H1 (cell line): ENCODE results near the gene ZNF500. TPM values are rescaled to one million over a fixed set of nuclear protein-coding genes. Genes with fewer than 3 reads are reported as not detected.

ENCODE experiments used
- CTCF ChIA-PET: fragments of 300-600 bp; sonication (Branson Sonifier 250); formaldehyde crosslinking; loops from one replicate; lab custom pipeline; 2021; ENCODE audit not compliant: partially characterized antibody; lab: Charles Lee
- POLR2A ChIA-PET: fragments of 300-600 bp; sonication (Branson Sonifier 250); formaldehyde crosslinking; loops from one replicate; lab custom pipeline; 2021; ENCODE audit warnings: inconsistent platforms; ENCODE audit not compliant: partially characterized antibody; lab: Charles Lee
- DNase-seq, 2 experiments: peaks; one replicate each; pipeline versions ENCODE4 v3.0.0 to v3.0.0-alpha.2; 2010 to 2022; ENCODE audit warnings: low spot score in 2 of 2, low read depth in 1 of 2, mixed read lengths in 1 of 2
- FAIRE-seq: peaks from 2 replicates; lab custom pipeline; 2011; peaks lifted over from hg19 to GRCh38; lab: Jason Lieb, UNC
- H2AFZ ChIP-seq: 2 replicates; pipeline ENCODE4 v1.8.1; 2012; ENCODE audit warnings: low read length, inconsistent platforms
- H2AK5ac ChIP-seq: 2 replicates; pipeline ENCODE4 v1.6.1; 2013; ENCODE audit warnings: low read depth, low read length
- H2BK120ac ChIP-seq: replicated peaks from 2 replicates; pipeline ENCODE3; 2013; ENCODE audit warnings: low read depth, low read length, inconsistent platforms
- H2BK12ac ChIP-seq: 2 replicates; pipeline ENCODE4 v1.6.1; 2013; ENCODE audit warnings: low read depth, low read length
- H2BK15ac ChIP-seq: 2 replicates; pipeline ENCODE4 v1.6.1; 2013; ENCODE audit warnings: low read length
- H2BK20ac ChIP-seq: 2 replicates; pipeline ENCODE4 v1.6.1; 2013; ENCODE audit warnings: low read length
- H2BK5ac ChIP-seq: 2 replicates; pipeline ENCODE4 v1.6.1; 2013; ENCODE audit warnings: low read depth, low read length
- H3K14ac ChIP-seq: 2 replicates; pipeline ENCODE4 v1.6.1; 2013; ENCODE audit warnings: inconsistent platforms; ENCODE audit not compliant: insufficient read length
- H3K18ac ChIP-seq: 2 replicates; pipeline ENCODE4 v1.6.1; 2013; ENCODE audit warnings: low read length; ENCODE audit errors: extremely low read depth
- H3K23ac ChIP-seq: 2 replicates; pipeline ENCODE4 v1.6.1; 2013; ENCODE audit warnings: inconsistent platforms; ENCODE audit not compliant: insufficient read length
- H3K23me2 ChIP-seq: 2 replicates; pipeline ENCODE4 v1.6.1; 2013; ENCODE audit warnings: low read depth, low read length
- H3K27ac ChIP-seq: 2 replicates; pipeline ENCODE4 v1.6.1; 2011; ENCODE audit warnings: low read depth, low read length, inconsistent platforms
- H3K27me3 ChIP-seq, 4 experiments: replicated peaks in 1 of 4; 1 replicate in 1 of 4; 2 replicates in 3 of 4; pipeline versions ENCODE4 v1.6.1 to v1.8.1; 2011 to 2013; ENCODE audit warnings: low read length in 3 of 4, mild to moderate bottlenecking in 3 of 4, inconsistent platforms in 2 of 4, mixed read lengths in 2 of 4, moderate library complexity in 1 of 4; ENCODE audit not compliant: control insufficient read depth in 3 of 4, insufficient read depth in 3 of 4; ENCODE audit errors: extremely low read depth in 1 of 4
- H3K36me3 ChIP-seq, 4 experiments: 2 replicates each; pipeline versions ENCODE4 v1.6.1 to v1.8.1; 2011 to 2013; ENCODE audit warnings: mild to moderate bottlenecking in 4 of 4, low read length in 3 of 4, moderate library complexity in 2 of 4, control low read depth in 1 of 4, inconsistent platforms in 1 of 4; ENCODE audit not compliant: insufficient read depth in 4 of 4, control insufficient read depth in 2 of 4
- H3K4ac ChIP-seq: replicated peaks from 2 replicates; pipeline ENCODE3; 2013; ENCODE audit warnings: low read length, low read depth, mixed read lengths, inconsistent platforms; ENCODE audit not compliant: insufficient read length
- H3K4me1 ChIP-seq, 4 experiments: replicated peaks in 1 of 4; 1 replicate in 1 of 4; 2 replicates in 3 of 4; pipeline versions ENCODE4 v1.6.1 to v1.8.1; 2011 to 2013; ENCODE audit warnings: low read length in 3 of 4, inconsistent platforms in 2 of 4, mixed read lengths in 1 of 4; ENCODE audit not compliant: insufficient read depth in 4 of 4, control insufficient read depth in 3 of 4
- H3K4me2 ChIP-seq, 2 experiments: 2 replicates each; pipeline versions ENCODE4 v1.6.1 to v1.8.1; 2011 to 2013; ENCODE audit warnings: low read depth in 2 of 2, low read length in 2 of 2, control low read depth in 1 of 2, inconsistent platforms in 1 of 2, mild to moderate bottlenecking in 1 of 2; ENCODE audit not compliant: insufficient read depth in 1 of 2
- H3K4me3 ChIP-seq, 4 experiments: fragments of 200-600, 300-600 bp in 1 of 4; sonication (generic), shearing (Covaris generic), sonication (Bioruptor Twin) in 1 of 4; 2 replicates each; pipeline versions ENCODE4 v1.5.1 to v1.8.1; 2011 to 2016; ENCODE audit warnings: low read length in 4 of 4, low read depth in 3 of 4, control low read depth in 2 of 4, inconsistent platforms in 2 of 4, mild to moderate bottlenecking in 2 of 4, mixed read lengths in 1 of 4, moderate library complexity in 1 of 4; ENCODE audit not compliant: insufficient read depth in 2 of 4; ENCODE audit errors: extremely low read depth in 1 of 4
- H3K56ac ChIP-seq: replicated peaks from 2 replicates; pipeline ENCODE3; 2013; ENCODE audit warnings: low read depth, mild to moderate bottlenecking, mixed read lengths, low read length, inconsistent platforms; ENCODE audit not compliant: insufficient read length
- H3K79me1 ChIP-seq: 2 replicates; pipeline ENCODE4 v1.6.1; 2013; ENCODE audit warnings: low read depth, low read length, control low read depth
- H3K79me2 ChIP-seq, 2 experiments: 2 replicates each; pipeline versions ENCODE4 v1.6.1 to v1.8.1; 2012 to 2013; ENCODE audit warnings: low read length in 2 of 2, mild to moderate bottlenecking in 2 of 2, inconsistent platforms in 1 of 2; ENCODE audit not compliant: insufficient read depth in 2 of 2, control insufficient read depth in 1 of 2
- H3K9ac ChIP-seq, 4 experiments: replicated peaks in 1 of 4; 1 replicate in 1 of 4; 2 replicates in 3 of 4; pipeline versions ENCODE4 v1.6.1 to v1.8.1; 2011 to 2013; ENCODE audit warnings: low read depth in 3 of 4, low read length in 3 of 4, control low read depth in 2 of 4, mild to moderate bottlenecking in 2 of 4, moderate library complexity in 2 of 4, inconsistent platforms in 1 of 4; ENCODE audit errors: extremely low read depth in 1 of 4
- H3K9me3 ChIP-seq, 2 experiments: 2 replicates each; pipeline versions ENCODE4 v1.6.1 to v1.8.1; 2012 to 2013; ENCODE audit warnings: mild to moderate bottlenecking in 2 of 2, moderate library complexity in 2 of 2, control low read depth in 1 of 2, inconsistent platforms in 1 of 2, low read depth in 1 of 2, low read length in 1 of 2, mixed read lengths in 1 of 2; ENCODE audit not compliant: insufficient read depth in 2 of 2
- H4K20me1 ChIP-seq, 2 experiments: replicated peaks in 1 of 2; 2 replicates each; pipeline versions ENCODE3 to v1.8.1; 2011 to 2013; ENCODE audit warnings: inconsistent platforms in 2 of 2, low read length in 2 of 2, mild to moderate bottlenecking in 1 of 2; ENCODE audit not compliant: insufficient read depth in 2 of 2, control insufficient read depth in 1 of 2
- H4K5ac ChIP-seq: 2 replicates; pipeline ENCODE4 v1.6.1; 2013; ENCODE audit warnings: low read length, low read depth, mixed read lengths, inconsistent platforms; ENCODE audit not compliant: insufficient read length
- H4K8ac ChIP-seq: 2 replicates; pipeline ENCODE4 v1.8.0; 2013; ENCODE audit warnings: mild to moderate bottlenecking, moderate library complexity, low read length, inconsistent platforms; ENCODE audit not compliant: insufficient read depth; ENCODE audit errors: extremely low read depth
- H4K91ac ChIP-seq: replicated peaks from 2 replicates; pipeline ENCODE3; 2013; ENCODE audit warnings: low read length, mixed read lengths, inconsistent platforms; ENCODE audit not compliant: insufficient read length
- CEBPB ChIP-seq: IDR thresholded peaks from 2 replicates; pipeline ENCODE4 v1.6.1; 2012; ENCODE audit warnings: low read depth, low read length
- CHD1 ChIP-seq: IDR thresholded peaks from 2 replicates; pipeline ENCODE4 v1.6.1; 2012; ENCODE audit warnings: low read depth, low read length, improper control_type of control experiment
- EZH2 ChIP-seq: fragments of 200-600 bp; sonication (generic); IDR thresholded peaks from 2 replicates; pipeline ENCODE4 v1.7.1; 2012; ENCODE audit warnings: low read depth, mild to moderate bottlenecking, moderate library complexity, low read length, inconsistent platforms; ENCODE audit not compliant: severe bottlenecking
- HDAC2 ChIP-seq, 2 experiments: fragments of 300-600 bp in 1 of 2; sonication (generic) in 1 of 2; IDR thresholded peaks; 2 replicates each; pipeline ENCODE4 v1.6.1; 2011 to 2012; ENCODE audit warnings: low read depth in 2 of 2, low read length in 2 of 2, mild to moderate bottlenecking in 2 of 2, moderate library complexity in 2 of 2, borderline replicate concordance in 1 of 2, inconsistent platforms in 1 of 2
- KDM4A ChIP-seq: IDR thresholded peaks from one replicate; pipeline ENCODE4 v1.7.1; 2012; ENCODE audit warnings: low read depth, mild to moderate bottlenecking, moderate library complexity, low read length, inconsistent platforms; ENCODE audit not compliant: severe bottlenecking
- RFX5 ChIP-seq: IDR thresholded peaks from 2 replicates; pipeline ENCODE4 v1.6.1; 2011; ENCODE audit warnings: low read depth, low read length, improper control_type of control experiment, borderline replicate concordance
- SP2 ChIP-seq: IDR thresholded peaks from 2 replicates; pipeline ENCODE4 v1.6.1; 2012; ENCODE audit warnings: mild to moderate bottlenecking, low read length, inconsistent platforms
- SUZ12 ChIP-seq: fragments of 200-600 bp; sonication (generic); IDR thresholded peaks from 2 replicates; pipeline ENCODE4 v1.6.1; 2012; ENCODE audit warnings: mild to moderate bottlenecking, inconsistent platforms, low read length, moderate library complexity, mixed read lengths
- WGBS, 2 experiments: shearing (Covaris generic) in 1 of 2; methylation state at CpG; one replicate each; pipeline versions ENCODE4 v1.1.6 to v1.1.7; 2013 to 2015; ENCODE audit warnings: low lambda C conversion rate in 2 of 2, mixed read lengths in 2 of 2, inconsistent platforms in 1 of 2, low coverage in 1 of 2, missing lambda C conversion rate in 1 of 2; ENCODE audit not compliant: insufficient replicate concordance in 2 of 2, insufficient coverage in 1 of 2, insufficient read length in 1 of 2; ENCODE audit errors: extremely low coverage in 1 of 2, missing lambda C conversion rate in 1 of 2; 5-methylcytosine and 5-hydroxymethylcytosine counted together
- polyA plus RNA-seq, 7 experiments: library from polyadenylated mRNA; depleted of rRNA in 3 of 7; stranded (reverse) in 5 of 7; unstranded in 2 of 7; fragments of >200 nt in 5 of 7; fragments of 200-250 nt in 2 of 7; gene quantifications; 1 replicate in 5 of 7; 2 replicates in 1 of 7; 4 replicates in 1 of 7; pipeline versions ENCODE4 v1.2.1 to v1.2.3, GENCODE V29; 2011 to 2013; ENCODE audit warnings: missing spikeins in 2 of 7, mixed read lengths in 2 of 7
- total RNA-seq: library from RNA; stranded (reverse); fragmentation: NEBNext Ultra II Directional; extraction: Animal tissue kit (Norgen Biotek cat#: 25700); gene quantifications from 2 replicates; pipeline ENCODE4 v1.2.1, GENCODE V29; 2021

The ZNF500 gene
- total and polyA plus RNA-seq, 2 of the 8 experiments (the other 6 are each of a cell fraction or from before 2014, with no cell fraction given) = 10.3 to 10.4 TPM

- Histone ChIP-seq H3K23me2 (peaks cover 8% of the 10 kb centered on the region; the same call in 1 of the 2 replicates), H2BK15ac (no peak overlapping the region), H3K36me3 (peaks cover 0 to 15% (median 1%) of the 10 kb centered on the region in 4 experiments; a peak in 5 of 8 replicates), H3K9ac (no peak overlapping the region), H4K5ac (no peak overlapping the region), H3K79me2 (no peaks in the 10 kb centered on the region), H3K4me1 (peaks cover 0 to 14% (median 8%) of the 10 kb centered on the region in 4 experiments; a peak in 4 of 7 replicates), H3K14ac (no peak overlapping the region), H3K9me3 (no peaks in the 10 kb centered on the region), H3K27me3 (no peaks in the 10 kb centered on the region), H4K20me1 (peaks cover 0 to 8% of the 10 kb centered on the region in 2 experiments), H3K4me2 (peak overlapping the region; percentile 67 to 92; a peak in 2 of 4 replicates), H2BK5ac (no peak overlapping the region), H3K4ac (peak overlapping the region; percentile 59), H3K79me1 (no peaks in the 10 kb centered on the region), H4K91ac (no peak overlapping the region), H3K4me3 (peak overlapping the region in 1 of 4 experiments; percentile 82; a peak in 1 of 8 replicates), H2BK120ac (no peak overlapping the region), H2BK12ac (peak overlapping the region; percentile 68; the same call in 1 of the 2 replicates), H2AFZ (no peak overlapping the region), H2AK5ac (no peak overlapping the region), H4K8ac (no peak overlapping the region; the same call in 1 of the 2 replicates), H3K56ac (no peak overlapping the region), H3K23ac (no peak overlapping the region), H3K18ac (no peak overlapping the region), H2BK20ac (no peak overlapping the region), H3K27ac (no peak overlapping the region)
- CTCF ChIA-PET = no interaction called here
- DNase-seq = no peak
- POLR2A ChIA-PET = interaction anchor here (1.0 to 2.9 kb wide), 7 partner anchors 9 to 67 kb away, joined by 3 to 21 read pairs (median 6); partner anchors contain the start of genes ANKS3, DNAAF8 and ZNF500
- FAIRE-seq = no peak
- TF ChIP-seq SP2 = no peak
- TF ChIP-seq KDM4A = no peak
- no peak for TF ChIP-seq HDAC2 (IDR thresholded peaks at IDR 0.05; ENCODE audit: borderline replicate concordance in 1 of 2, low read depth in 2 of 2, low read length in 2 of 2)
- no peak for TF ChIP-seq CEBPB
- no peak for TF ChIP-seq CHD1
- TF ChIP-seq RFX5 = no peak
- no peak for TF ChIP-seq EZH2
- no peak for TF ChIP-seq SUZ12
- 92% methylated on average over 17 of the region's 17 CpGs; no CpG with 5 or more reads in 1 of the 2 experiments for WGBS, 2 experiments
These were observed 33.5 kb upstream of the ZNF500 start for GRCh38 chr16:4800290-4801041.
